Measurements from ENCODE around the gene LMOD1.

Gene LMOD1

DNA sequence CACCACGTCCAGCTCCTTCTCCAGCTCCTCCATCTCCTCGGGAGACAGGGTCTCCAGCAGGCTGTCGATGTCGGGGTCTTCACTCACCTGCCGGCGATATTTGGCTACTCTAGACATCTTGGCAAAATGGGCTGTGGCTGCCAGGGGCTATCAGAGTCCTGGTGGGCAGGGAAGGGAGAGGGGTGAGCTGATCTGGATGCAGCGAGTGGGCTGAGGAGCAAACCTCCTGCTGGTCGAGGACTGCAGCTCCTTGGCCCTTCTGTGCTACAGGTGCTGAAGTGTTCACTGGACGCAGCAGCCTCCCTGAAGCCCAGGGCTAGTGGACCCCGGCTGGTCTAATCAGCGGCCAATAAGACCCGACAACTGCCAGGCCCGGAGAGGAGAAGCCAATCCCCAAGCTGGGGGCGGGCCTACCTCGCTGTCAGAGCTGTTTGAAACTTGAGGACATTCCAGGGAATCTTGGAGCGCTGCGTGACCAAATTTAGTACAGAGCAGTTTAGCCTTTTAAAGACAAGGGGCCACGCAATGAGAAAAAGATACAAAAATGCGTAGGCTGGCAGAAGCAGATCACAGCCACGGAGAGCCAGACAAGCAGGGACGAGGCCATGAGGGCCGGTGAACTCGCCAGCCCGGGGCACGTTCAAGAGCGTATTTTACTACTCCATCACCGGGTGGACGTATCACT, at the start of gene LMOD1:
TSS of gene LMOD1 (minus strand) at position 325 of the 685 bp plus-strand sequence. CDS start at position 117, 208 bp downstream.
- no peak for TF ChIP-seq CTCF (conservative IDR thresholded peaks at IDR 0.05)
- H3K27ac ChIP-seq: no peak within 1 kb of the TSS

DNA sequence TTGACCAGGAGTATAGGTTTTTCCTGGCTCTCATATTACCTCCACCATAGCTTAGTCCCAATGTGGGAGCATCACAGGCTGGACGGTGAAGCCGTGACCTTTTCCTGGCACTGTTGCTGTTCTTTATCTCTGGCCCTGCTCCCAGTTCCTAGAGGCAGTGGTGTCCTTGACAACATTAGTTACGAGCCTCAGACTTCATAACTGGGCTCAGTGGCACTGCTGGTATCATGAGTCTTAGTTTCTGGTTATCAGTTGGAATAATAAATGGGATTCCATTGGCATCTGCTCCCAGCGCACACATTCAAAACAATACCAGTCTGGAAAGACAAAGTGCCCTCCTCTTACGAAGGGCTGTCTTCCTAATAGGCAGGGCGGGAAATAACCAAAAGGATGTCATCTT, 44.1 kb upstream of the LMOD1 start:
- no peak for TF ChIP-seq CTCF (conservative IDR thresholded peaks at IDR 0.05)
- peak overlapping the region; percentile 53 for H3K27ac ChIP-seq

- H3K27ac ChIP-seq: peak overlapping the region; percentile 53
- TF ChIP-seq CTCF (conservative IDR thresholded peaks at IDR 0.05): no peak
Measured at GRCh38 chr1:201989354-201990128, 43.2 kb upstream of the LMOD1 start.

DNA sequence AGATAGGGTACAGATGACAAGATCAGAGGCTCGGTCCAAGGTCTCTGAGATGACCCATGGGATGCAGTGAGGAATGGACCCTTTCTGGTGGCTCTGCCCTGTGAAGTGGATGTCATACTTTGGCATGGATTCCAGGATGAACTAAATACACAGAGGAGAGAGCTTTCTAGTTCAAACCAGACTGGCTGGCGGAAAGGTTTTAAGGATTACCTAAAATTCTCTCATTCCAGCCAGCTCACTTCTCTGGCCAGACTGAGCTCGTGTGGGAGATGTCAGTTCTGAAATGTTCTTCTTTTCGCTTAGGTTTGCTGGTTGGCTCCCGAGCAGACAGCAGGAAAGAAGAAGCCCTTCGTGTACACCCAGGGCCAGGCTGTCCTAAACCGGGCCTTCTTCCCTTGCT, 42.3 kb upstream of the LMOD1 start:
- no peak overlapping the region for H3K27ac ChIP-seq
- no peak for TF ChIP-seq CTCF (conservative IDR thresholded peaks at IDR 0.05)

- no peak overlapping the region for H3K27ac ChIP-seq
- TF ChIP-seq CTCF (conservative IDR thresholded peaks at IDR 0.05): no peak
Measured at GRCh38 chr1:201985355-201985754, 39.0 kb upstream of the LMOD1 start.

- no peak for TF ChIP-seq CTCF (conservative IDR thresholded peaks at IDR 0.05)
- peak overlapping the region; percentile 91; the same call in 1 of the 2 replicates for H3K27ac ChIP-seq
Measured at GRCh38 chr1:201984446-201984845, 38.1 kb upstream of the LMOD1 start.

- no peak for TF ChIP-seq CTCF (conservative IDR thresholded peaks at IDR 0.05)
Measured at GRCh38 chr1:201983380-201983805, 37.0 kb upstream of the LMOD1 start.

More at GRCh38 chr1:201983380-201983805, 37.0 kb upstream of the LMOD1 start:
- peak overlapping the region; percentile 91 for H3K27ac ChIP-seq

Measured in VCaP (cell line).